ENCODE results near the gene COL19A1. TPM values are rescaled to one million over a fixed set of nuclear protein-coding genes. Genes with fewer than 3 reads are reported as not detected.

The COL19A1 gene
- total and polyA plus RNA-seq, 2 experiments from 2014 or later: not detected

GRCh38 chr6:70145178-70145577 is 278.8 kb downstream of the COL19A1 start:
- H3K4me3 Mint-ChIP-seq: no peak overlapping the region
- H3K27ac Mint-ChIP-seq: no peak overlapping the region
- DNase-seq (ENCODE audit: low spot score): no peak
- TF ChIP-seq ETS1 (IDR thresholded peaks at IDR 0.05): no peak
- TF ChIP-seq JUNB (IDR thresholded peaks at IDR 0.05; ENCODE audit: unreplicated experiment): no peak
- TF ChIP-seq STAT1 (IDR thresholded peaks at IDR 0.05; ENCODE audit: unreplicated experiment): no peak
- TF ChIP-seq REST (IDR thresholded peaks at IDR 0.05; ENCODE audit: unreplicated experiment): no peak
- no peak for TF ChIP-seq CTCF (conservative IDR thresholded peaks at IDR 0.05; ENCODE audit: low read depth in 2 of 2)
- TF ChIP-seq CREB1 (CRISPR knock-in tag; IDR thresholded peaks at IDR 0.05; ENCODE audit: low read depth): no peak
- TF ChIP-seq ZNF462 (CRISPR knock-in tag; IDR thresholded peaks at IDR 0.05): no peak
- TF ChIP-seq ZNF114 (CRISPR knock-in tag; IDR thresholded peaks at IDR 0.05): no peak
- TF ChIP-seq NANOG (IDR thresholded peaks at IDR 0.05; ENCODE audit: borderline replicate concordance): no peak
- H3K27me3 ChIP-seq (ENCODE audit: insufficient read depth): no peaks in the 10 kb centered on the region
- ATAC-seq: no peak
- H3K36me3 Mint-ChIP-seq (ENCODE audit: low read depth): no peaks in the 10 kb centered on the region
- H3K9me2 ChIP-seq (ENCODE audit: insufficient read depth): no peaks in the 10 kb centered on the region
- no peaks in the 10 kb centered on the region for H4K20me1 ChIP-seq (replicated peaks; ENCODE audit: insufficient read depth)
- H3F3A ChIP-seq (replicated peaks; ENCODE audit: low read depth): no peaks in the 10 kb centered on the region
- no peak overlapping the region for H3K4me3 ChIP-seq
- H3K4me2 ChIP-seq: no peak overlapping the region
- no peaks in the 10 kb centered on the region for H3K27me3 Mint-ChIP-seq (ENCODE audit: insufficient read depth, low read depth, poor library complexity)
- no peak overlapping the region for H3K27ac ChIP-seq (ENCODE audit: low read depth)
- no peaks in the 10 kb centered on the region for H3K36me3 ChIP-seq (ENCODE audit: insufficient read depth)
- H2AFZ ChIP-seq: no peak overlapping the region
- H3K9me3 Mint-ChIP-seq: no peaks in the 10 kb centered on the region
- H3K4me1 Mint-ChIP-seq: peaks cover 6% of the 10 kb centered on the region; the same call in 2 of the 3 replicates
- H3K4me1 ChIP-seq (ENCODE audit: insufficient read depth): no peaks in the 10 kb centered on the region; the same call in 1 of the 2 replicates
- H3K79me2 ChIP-seq (replicated peaks; ENCODE audit: insufficient read depth): no peaks in the 10 kb centered on the region

Data from GM23338 (cell line).